NCI-H2171 treated with DMSO at 0.1 percent for 48 hours (cell line): ENCODE measurements around the gene DENND1A.
"Not testable (repeated sequence)": the region's sequence is repeated elsewhere in the genome, so short reads cannot be mapped to it uniquely, and the experiment has no call there.

Experiments
- DNase-seq: peaks from one replicate; lab custom pipeline; 2025; lab: John Stamatoyannopoulos, UW

The DENND1A gene

GRCh38 chr9:123652416-123652815 lies 277.5 kb downstream of the DENND1A start:
- DNase-seq = no peak

GRCh38 chr9:123651871-123652270 lies 278.1 kb downstream of the DENND1A start:
- DNase-seq = no peak

GRCh38 chr9:123651273-123651672 lies 278.7 kb downstream of the DENND1A start:
- DNase-seq = no peak

GRCh38 chr9:123649909-123650308 lies 280.0 kb downstream of the DENND1A start:
- DNase-seq = no peak

GRCh38 chr9:123647145-123647544 lies 282.8 kb downstream of the DENND1A start:
- no peak for DNase-seq

GRCh38 chr9:123645762-123646161 lies 284.2 kb downstream of the DENND1A start:
- no peak for DNase-seq

- no peak for DNase-seq
Observed at GRCh38 chr9:123645126-123645525, 284.8 kb downstream of the DENND1A start.

GRCh38 chr9:123643518-123643917 lies 286.4 kb downstream of the DENND1A start:
- DNase-seq = no peak

GRCh38 chr9:123642291-123643278 lies 287.3 kb downstream of the DENND1A start:
- DNase-seq = peak; percentile 79

- DNase-seq = peak; percentile 3
Observed at GRCh38 chr9:123640792-123641222, 289.1 kb downstream of the DENND1A start.

- no peak for DNase-seq
Observed at GRCh38 chr9:123639743-123640142, 290.2 kb downstream of the DENND1A start.

- DNase-seq = no peak
Observed at GRCh38 chr9:123637945-123638634, 291.8 kb downstream of the DENND1A start.

- DNase-seq = no peak
Observed at GRCh38 chr9:123637606-123637944, 292.4 kb downstream of the DENND1A start.

GRCh38 chr9:123636805-123637204 lies 293.1 kb downstream of the DENND1A start:
- not testable (repeated sequence) for DNase-seq

- DNase-seq = no peak
Observed at GRCh38 chr9:123631862-123632261, 298.1 kb downstream of the DENND1A start.

- no peak for DNase-seq
Observed at GRCh38 chr9:123630233-123630632, 299.7 kb downstream of the DENND1A start.

GRCh38 chr9:123629531-123629930 lies 300.4 kb downstream of the DENND1A start:
- no peak for DNase-seq

- no peak for DNase-seq
Observed at GRCh38 chr9:123622711-123623241, 307.1 kb downstream of the DENND1A start.

- DNase-seq = no peak
Observed at GRCh38 chr9:123620239-123620638, 309.7 kb downstream of the DENND1A start.

GRCh38 chr9:123617952-123618678 lies 311.8 kb downstream of the DENND1A start:
- DNase-seq = no peak

- DNase-seq = no peak
Observed at GRCh38 chr9:123617286-123617685, 312.6 kb downstream of the DENND1A start.

- DNase-seq = no peak
Observed at GRCh38 chr9:123616707-123617106, 313.2 kb downstream of the DENND1A start.
